Fibroblast of mammary gland (primary cell): ENCODE measurements around the gene ENPP1.

ENCODE experiments used
- DNase-seq: peaks from one replicate; pipeline ENCODE4 v3.0.0-alpha.2; 2010; ENCODE audit warnings: low read depth
- H3K4me3 ChIP-seq: 2 replicates; pipeline ENCODE4 v1.5.1; 2011; ENCODE audit warnings: low read depth, mild to moderate bottlenecking, low read length, moderate library complexity; ENCODE audit not compliant: control insufficient read depth
- TF ChIP-seq, protein P1 (sequence below): conservative IDR thresholded peaks from 2 replicates; pipeline ENCODE4 v1.5.1; 2011; ENCODE audit warnings: low read depth, low read length, inconsistent platforms; ENCODE audit not compliant: control insufficient read depth, insufficient read depth

Gene ENPP1

DNA sequence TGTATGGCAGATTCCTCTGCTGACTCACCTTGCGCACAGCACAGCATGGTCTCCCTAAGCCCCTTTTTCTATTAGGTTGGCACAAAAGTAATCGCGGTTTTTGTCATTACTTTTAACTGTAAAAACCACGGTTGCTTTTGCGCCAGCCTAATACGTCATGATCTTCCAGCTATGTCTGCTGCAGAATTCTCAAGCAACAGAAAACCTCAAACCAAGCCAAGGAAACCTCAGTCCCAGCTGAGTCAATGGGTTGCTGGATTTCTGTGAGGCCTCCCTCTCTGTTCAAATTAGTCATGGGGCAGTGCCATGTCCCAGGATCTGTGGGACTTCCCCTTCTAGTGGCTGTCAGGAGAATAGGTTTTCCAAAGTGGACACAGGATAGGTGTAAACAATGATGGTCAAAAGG, 15.7 kb upstream of the ENPP1 start:
- H3K4me3 ChIP-seq = no peak overlapping the region
- peak; percentile 85 for DNase-seq
- TF ChIP-seq, protein P1, sequence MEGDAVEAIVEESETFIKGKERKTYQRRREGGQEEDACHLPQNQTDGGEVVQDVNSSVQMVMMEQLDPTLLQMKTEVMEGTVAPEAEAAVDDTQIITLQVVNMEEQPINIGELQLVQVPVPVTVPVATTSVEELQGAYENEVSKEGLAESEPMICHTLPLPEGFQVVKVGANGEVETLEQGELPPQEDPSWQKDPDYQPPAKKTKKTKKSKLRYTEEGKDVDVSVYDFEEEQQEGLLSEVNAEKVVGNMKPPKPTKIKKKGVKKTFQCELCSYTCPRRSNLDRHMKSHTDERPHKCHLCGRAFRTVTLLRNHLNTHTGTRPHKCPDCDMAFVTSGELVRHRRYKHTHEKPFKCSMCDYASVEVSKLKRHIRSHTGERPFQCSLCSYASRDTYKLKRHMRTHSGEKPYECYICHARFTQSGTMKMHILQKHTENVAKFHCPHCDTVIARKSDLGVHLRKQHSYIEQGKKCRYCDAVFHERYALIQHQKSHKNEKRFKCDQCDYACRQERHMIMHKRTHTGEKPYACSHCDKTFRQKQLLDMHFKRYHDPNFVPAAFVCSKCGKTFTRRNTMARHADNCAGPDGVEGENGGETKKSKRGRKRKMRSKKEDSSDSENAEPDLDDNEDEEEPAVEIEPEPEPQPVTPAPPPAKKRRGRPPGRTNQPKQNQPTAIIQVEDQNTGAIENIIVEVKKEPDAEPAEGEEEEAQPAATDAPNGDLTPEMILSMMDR = peak; percentile 24

DNA sequence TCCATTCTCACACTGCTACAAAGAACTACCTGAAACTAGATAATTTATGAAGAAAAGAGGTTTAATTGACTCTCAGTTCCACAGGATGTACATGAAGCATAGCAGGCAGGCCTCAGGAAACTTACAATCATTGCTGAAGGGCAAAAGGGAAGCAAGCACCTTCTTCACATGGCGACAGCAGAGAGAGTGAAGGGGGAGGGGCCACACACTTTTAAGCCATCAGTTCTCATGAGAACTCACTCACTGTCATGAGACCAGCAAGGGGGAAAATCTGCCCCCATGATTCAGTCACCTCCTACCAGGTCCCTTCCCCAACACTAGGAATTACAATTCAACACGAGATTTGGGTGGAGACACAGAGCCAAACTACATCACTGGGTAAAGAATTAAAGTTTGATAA, 12.5 kb upstream of the ENPP1 start:
- TF ChIP-seq, protein P1 = no peak
- H3K4me3 ChIP-seq = no peak overlapping the region
- no peak for DNase-seq

DNA sequence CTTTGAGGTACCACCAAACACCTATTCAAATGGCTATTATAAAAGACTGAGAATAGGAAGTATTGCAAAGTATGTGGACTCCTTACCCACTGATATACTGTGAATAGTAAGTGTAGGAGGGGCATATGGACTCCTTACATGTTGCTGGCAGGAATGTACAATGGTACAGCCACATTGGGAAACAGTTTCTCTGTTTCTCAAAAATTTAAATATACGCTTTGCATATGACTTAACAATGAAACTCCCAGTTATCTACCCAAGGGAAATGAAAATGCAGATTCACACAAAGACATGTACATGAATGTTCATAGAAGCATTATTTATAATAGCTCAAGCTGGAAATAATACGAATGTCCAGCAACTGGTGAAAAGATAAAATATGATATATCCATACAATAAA, 5.5 kb upstream of the ENPP1 start:
- no peak for DNase-seq
- TF ChIP-seq, protein P1 = no peak
- H3K4me3 ChIP-seq = no peak overlapping the region

DNA sequence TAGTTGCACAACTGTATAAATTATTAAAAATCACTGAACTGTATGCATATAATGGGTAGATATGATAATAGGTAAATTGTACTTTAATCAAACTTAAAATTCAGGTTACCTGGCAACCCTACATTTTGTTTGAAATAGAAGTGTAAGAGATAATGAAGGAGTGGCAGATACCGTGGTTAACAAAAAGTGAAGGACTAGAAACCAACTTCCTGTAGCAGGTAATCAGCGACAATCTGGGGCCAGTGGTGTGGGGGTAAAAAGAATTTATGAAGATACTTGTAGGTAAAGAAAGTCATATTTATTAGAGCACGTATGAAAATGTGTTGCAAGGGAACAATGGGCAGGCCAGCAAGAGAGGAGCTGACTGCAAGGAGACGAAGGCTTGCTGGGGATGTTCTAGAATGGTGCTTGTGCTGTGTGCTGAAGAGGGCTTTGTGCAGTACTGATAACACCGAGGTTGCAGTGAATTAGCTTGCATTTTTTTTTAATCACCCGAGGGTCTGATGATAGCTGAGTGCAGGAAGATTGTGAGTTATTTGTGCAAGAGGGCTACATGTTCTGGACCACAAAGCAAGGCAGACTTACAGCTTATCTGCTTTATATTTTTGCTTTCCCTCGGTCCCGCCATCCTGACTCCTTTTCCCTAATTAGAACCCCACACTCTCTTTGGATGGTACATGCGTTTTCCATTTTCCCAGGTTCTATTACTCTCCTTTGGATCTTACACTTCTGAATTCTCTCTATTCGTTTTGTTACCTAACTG, 4.6 kb upstream of the ENPP1 start:
- DNase-seq = no peak
- TF ChIP-seq, protein P1 = no peak
- H3K4me3 ChIP-seq = no peak overlapping the region

DNA sequence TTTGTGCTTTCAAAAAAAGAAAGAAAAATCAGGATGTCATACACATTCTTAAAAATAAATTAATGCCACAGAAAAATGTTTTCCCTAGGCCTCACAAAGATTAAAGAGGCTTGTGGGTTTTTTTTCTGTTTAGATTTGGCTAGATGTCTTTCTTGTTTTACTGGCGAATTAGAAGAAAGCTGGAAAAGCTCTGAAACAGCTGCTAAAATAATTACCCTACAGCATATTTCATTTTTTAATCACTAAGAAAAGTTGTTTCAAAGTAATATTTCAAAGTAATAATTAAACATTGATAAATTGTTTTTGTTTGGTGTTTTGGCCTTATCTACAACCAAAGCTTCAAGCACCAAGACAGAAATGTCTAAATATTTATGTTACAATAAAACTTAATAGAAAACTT, 3.7 kb upstream of the ENPP1 start:
- no peak for DNase-seq
- no peak overlapping the region for H3K4me3 ChIP-seq
- TF ChIP-seq, protein P1 = no peak

DNA sequence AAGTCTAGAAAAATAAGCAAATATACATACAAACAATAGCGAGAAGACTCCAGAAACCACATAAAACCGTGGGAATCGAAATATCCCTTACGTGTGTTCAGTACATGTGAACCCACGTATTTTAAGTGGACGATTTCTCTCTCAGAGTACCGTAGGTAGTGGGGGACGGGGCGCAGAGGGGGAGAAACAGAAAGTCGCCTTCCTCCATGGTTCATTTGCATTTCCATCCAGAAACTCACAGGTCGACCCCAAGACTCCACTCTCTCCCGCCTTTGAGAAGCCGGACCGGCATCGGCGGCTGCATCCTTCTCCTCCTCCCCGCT, 538 bp upstream of the ENPP1 start:
- H3K4me3 ChIP-seq = peak overlapping the region; percentile 63
- TF ChIP-seq, protein P1 = no peak
- DNase-seq = no peak
